ENCODE measurements around the gene SMIM20.

The SMIM20 gene

DNA sequence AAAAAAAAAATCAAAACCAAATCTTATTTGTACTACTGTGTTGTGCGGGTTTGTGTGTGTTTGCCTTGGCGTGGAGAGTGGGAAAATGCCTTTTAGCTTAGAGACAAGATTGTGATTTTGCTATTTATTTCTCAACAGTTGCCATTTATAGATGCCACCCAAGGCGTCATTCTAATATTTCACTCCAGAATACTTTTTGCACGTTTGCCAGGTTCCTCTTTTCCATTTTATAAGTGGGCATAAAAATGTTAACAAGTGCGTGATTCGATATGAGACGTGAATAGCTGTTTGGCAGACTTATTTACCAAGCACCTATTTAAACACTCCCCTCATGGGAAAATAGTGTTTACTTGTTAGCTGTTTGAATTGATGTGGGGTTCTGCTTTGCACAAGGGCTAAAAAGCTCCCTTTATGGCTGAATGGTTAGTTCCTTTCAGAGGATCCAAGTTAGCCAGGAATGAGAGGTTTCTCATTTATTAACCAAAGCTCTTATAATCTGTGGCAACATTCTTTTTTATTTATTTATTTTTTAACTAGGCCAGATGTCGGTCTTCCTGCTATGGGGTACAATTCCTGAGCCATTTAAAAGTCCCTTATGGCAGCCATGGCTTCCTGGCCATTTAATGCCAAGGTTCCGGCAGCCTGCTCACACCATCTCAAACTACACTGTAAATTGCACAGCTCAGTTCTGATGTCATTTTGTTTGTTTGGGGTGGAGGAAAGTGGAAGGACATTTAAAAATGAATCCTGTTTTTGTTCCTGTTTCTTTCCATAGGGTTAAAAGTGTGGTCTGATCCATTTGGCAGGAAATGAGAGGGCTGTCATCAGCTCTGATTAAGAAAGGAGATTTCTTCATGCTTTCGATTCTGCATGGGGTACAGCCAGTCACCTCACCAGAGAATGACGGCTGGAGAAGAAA is 14.6 kb downstream of the SMIM20 start:
- no peak for FAIRE-seq

DNA sequence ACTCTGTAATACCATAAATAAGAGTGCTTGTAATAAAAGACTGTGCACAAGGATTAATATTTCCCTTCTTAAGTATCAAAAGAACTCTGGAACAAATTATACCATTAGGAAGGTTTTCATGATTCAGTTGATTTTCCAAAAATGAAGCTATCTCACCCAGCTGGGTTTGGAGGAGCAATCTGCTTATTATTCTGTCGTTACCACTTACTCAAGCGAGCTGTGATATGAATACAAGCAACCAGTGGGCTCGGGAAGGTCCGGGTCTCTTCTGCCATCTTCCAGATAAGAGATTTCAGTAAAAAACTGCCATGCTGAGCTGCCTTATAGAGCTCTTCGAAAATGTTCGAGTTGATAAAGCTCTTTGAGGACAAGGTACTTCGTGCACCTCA is 15.3 kb downstream of the SMIM20 start:
- FAIRE-seq = no peak

DNA sequence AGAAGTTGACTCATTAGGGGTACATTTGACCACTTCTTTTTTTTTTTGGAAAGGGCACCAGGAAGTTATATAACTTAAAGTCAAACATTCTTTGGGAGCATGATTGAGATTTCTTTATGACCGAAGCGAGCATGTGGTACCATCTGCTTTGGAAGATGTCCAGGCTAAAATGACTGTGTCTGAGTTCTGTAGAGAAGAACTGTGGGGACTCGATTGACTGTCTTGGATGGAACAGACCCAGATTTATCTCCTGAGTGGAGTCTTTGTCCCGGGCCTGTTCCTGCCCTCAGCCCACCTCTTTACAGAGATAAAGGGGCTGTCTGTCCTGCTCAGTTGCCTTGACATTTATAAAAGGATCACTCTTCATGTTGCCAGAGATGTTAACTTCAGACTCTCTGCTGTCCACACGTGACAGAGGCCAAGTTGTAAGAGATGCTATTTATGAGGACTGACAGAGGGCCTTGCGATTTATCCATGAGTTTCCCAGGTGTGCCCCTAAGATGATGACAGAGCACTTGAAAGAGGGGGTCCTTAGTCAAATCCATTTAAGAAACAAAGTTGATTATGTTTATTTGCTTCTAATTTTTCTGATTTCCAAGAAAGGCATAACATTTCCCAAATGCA is 16.8 kb downstream of the SMIM20 start:
- FAIRE-seq = no peak

DNA sequence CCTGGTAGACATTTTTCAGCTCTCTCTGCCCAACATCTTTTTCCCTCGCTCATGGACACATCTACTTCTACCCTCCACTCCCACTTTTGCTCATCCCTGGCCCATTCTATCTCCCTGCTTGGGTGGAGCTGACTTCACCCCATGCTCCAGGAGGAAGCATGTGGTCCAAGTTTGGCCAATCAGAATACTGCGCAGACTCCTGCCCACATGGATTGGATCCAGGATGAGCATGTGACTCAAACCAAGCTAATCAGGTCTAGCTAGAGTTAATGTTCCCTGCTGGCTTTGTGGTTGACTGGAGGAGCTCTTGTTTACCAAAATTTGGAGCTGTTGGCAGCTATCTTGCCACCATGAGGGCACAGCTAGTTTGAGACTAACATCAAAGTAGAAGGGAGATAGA is 22.7 kb downstream of the SMIM20 start:
- no peak for FAIRE-seq

DNA sequence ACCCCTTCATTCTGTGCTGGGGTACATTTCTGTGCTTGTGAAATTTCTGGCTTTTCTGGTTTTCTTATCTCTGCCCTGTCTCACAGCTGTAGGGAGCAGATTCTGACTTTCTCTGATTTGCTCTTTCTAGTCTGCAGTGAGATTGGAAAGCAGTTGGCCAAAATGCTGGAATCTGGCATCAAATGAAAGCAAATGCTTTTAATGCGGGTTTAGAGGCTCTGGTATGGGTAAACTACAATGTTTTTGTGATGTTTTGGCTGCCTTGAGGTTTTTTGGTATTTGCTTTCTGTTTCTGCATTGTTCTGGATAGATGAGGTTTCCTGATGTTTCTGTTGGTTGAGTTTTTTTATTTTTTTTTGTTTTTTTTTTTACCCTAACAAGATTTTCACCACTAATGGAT is 23.8 kb downstream of the SMIM20 start:
- no peak for FAIRE-seq

DNA sequence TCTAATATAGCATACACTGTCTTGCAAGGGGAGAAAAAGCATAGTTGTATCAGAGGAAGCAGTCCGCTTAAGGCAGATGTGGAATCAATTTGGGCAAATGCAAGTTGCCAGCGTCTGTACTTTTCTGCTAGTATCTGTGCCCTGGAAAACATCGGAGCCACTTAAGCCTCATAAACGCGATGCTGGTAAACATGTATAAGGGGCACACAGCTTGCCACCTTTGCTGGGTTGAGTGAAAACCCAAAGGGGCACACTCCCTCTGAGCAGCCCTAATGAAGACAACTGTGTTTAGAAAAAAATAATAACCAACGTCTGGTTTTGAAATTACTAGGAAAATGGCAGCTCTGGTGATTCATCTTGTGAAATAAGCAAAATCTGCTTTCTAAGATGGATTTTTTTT is 24.3 kb downstream of the SMIM20 start:
- no peak for FAIRE-seq

DNA sequence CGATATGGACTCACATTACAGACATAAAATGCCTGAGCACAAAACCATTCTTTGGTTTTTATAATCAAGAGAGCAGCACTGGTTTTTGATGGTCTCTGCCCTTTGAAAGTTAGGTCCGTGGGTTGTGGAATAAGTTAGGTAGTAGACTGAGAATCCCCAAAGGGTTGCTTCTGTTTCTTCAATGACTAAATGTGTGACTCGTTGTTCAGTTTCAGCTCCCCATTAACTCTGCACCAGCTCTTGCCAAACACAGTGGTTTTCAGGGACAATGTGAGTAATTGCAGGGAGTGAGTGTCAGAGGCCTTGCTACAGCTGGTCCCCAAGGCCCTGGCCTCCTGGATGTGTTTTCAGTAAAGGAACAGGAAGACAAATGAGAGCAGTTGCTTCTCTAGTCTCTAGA is 24.8 kb downstream of the SMIM20 start:
- no peak for FAIRE-seq

DNA sequence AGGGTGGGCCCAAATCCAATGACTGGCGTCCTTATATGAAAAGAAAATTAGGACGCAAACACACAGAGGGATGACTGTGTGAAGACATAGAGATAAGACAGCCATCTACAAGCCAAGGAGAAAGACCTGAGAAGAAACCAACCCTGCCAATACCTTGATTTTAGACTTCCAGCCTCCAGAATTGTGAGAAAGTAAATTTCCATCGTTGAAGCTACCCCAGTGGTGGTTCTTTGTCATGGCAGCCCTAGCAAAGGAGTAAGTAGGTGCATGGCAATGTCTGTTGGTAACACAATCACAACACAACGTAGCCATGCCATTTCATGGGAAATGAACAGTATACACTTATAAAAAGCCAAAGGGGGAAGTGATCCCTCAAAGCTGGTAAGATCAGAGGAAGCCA is 25.3 kb downstream of the SMIM20 start:
- no peak for FAIRE-seq

DNA sequence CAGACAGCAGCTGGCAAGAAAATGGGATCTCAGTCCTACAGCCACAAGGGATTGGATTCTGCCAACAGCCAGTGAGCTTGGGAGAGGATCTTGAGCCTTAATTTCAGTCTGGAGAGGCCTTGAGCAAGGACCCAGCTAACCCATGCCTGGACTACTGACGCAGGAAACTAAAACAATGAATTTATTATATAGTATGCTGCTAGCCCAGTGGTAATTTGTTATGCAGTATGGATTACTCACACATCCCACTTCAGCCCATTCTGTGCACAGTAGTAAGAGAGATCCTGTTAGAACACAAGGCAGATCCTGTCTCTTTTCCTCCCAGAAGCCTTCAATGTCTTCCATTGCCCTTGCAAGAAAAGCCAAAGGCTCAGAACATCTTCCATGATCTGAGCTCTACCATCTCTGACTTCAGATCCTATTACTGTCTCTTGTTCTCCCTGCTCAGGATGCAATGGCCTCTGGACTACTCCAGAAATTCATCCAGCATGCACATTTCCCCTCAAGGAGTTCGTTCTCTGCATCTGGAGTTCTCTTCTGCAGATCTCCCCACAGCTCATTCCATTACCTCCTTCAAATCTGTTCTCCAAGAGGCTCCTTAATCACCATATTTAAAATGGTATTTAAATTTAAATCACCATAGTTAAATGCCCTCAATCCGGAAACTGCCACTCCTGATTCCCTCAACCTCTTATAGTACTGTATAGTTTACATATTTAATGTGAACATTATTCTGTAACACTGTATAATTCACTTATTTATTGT is 27.6 kb downstream of the SMIM20 start:
- no peak for FAIRE-seq

DNA sequence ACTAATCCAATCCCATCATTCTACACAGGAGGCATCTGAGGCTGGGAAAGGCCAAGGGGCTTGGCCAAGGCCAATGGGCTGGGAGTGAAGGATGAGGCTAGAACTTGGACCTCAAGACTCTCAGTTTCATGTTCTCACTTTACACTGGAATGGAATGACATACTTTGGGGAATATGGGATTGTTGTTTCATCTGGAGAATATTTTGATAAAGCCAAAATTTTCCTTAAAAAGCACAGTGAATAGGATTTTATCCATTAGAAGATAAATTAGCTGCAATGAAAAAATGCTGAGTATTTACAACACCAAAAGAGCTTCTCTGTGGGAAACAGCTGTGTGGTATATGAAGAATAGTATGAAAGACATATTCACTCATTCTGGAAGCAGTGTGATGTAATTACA is 29.3 kb downstream of the SMIM20 start:
- no peak for FAIRE-seq

DNA sequence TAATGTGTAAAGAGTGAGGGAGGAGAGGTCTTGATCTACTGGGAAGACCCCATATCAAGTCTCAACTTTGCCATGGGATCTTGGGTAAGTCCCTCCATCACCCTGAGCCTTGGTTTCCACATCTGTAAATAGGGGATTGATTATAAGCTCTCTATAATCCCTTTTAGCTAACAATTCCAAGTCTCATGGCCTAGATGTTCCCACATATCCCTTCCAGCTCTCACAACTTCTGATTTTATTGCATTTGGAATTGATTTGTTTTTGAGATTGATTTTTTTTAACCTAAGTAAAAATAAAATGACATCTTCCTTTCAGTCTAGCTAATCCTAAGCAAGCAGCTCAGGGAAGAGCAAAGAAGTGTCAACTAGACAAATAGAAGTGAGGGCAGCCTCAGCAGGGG is 29.8 kb downstream of the SMIM20 start:
- no peak for FAIRE-seq

DNA sequence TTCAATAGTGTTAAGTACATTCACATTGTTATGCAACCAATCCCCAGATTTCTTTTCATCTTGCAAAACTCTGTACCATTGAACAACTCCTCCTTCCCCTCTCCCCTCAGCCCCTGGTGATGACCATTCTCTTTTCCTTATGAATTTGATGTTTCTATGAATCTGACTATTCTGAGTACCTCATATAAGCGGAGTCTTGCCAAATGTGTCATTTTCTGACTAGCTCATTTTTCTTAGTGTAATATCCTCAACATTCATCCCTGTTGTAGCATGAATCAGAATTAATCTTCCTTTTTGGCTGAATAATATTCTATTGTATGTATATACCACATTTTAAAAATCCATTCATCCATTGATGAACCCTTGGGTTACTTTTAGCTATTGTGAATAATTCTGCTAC is 34.0 kb downstream of the SMIM20 start:
- FAIRE-seq = no peak

DNA sequence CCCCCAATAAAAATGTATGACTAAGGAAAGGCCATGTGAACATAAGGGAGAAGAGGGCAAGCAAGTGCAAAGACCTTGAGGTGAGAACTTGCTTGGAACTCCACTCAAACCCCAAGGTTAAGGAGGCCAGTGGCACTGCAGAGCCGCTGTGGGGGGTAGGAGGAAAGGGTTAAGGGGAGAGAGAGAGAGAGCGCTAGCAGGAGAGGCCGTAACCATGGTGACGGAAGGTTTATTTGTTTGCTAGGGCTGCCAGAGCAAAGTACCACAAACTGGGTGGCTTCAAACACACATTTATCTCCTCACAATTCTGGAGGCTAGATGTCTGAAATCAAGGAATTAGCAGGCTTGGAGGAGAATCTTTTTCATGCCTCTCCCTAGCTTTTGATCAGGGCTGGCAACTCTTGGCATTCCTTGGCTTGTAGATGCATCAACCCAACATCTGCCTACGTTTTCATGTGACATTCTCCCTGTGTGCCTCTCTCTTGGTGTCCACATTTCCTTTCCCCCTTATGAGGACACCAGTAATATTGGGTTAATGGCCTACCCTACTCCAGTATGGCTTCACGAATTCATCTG is 35.2 kb downstream of the SMIM20 start:
- no peak for FAIRE-seq

DNA sequence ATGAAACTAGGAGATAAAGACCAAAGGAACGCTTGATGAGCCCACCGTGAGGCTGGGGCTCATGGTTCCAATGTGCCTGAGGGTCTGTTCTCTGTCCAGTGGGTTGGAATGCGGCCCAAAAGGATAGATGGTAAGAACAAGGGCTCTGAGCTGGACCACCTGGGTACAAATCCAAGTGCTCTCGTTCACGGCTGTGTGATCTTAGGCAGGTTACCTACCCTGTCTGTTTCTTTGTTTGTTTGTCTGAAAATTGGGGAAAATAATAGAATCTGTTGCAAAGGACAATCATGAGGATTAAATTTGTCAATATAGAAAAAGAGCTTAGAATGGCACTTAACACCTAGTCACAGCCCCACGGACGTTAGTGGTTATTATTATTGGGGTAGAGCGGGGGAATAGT is 36.0 kb downstream of the SMIM20 start:
- no peak for FAIRE-seq

DNA sequence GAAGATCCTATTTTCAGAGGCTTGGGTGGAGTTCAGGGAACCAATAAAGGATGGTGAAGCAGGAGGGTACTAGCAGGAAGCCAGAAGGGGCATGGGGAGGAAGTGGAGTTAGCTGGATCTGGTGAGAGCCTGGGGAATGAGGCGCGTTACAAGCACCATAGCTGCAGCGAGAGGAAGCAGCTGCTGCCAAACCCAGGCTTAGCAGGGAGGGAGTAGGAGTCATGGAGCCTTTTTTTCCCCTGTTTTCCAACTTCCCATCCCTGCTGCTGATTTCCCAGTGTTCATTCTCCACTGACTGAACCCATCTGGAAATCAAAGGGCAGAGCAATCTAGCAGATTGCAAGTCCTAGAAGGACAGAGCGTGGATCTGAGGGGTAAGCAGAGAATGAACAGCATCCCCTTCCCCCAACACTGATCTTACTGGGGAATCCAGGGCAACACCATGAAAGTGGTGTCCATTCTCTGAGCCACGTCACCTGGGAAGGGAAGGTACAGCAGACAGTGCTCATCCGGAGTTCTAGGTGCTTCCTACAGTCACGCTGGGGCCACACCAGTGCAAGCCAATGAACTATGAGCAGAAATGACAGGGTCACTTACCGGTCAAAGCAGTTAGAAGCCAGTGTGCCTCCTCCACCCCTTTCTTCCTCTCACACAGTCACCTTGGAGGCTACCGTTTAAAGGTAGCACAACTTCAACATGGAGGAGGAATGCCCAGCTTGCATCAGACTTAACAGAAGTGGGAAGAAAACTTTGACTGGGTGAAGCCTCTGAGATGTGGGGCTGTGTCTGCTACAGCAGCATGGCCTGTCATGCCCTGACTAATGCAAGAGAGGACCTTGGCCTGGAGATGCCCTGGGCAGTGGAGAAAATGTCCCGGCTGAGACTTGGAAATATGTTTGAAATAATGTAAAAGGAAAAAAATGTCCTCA is 36.7 kb downstream of the SMIM20 start:
- no peak for FAIRE-seq

DNA sequence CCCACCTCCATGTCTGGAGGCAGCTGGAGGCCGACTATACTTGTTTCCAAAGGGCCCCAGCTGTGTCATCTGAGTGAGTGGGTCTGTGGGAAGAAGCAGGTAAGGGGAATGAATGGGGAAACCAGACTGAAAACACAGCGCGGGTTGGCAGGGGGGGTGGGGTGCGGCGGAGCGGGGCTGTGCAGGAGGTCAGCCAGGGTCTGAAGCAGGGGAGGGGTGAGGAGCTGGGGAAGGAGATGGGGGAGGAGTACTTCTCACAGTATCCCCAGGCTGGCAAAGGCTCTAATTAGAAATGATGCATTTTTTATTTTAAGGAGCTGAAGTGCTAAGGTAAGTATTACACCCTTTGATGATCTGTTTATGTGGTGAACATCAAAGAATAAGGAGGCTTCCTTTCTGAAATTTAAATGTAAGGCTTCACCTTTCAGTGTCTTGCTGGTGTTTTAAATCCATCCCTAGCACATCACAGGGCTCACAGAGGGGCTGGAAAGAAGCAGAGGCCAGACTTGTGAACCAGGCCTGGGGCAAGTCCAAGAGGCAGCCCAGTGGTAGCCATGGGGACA is 37.5 kb downstream of the SMIM20 start:
- FAIRE-seq = no peak

DNA sequence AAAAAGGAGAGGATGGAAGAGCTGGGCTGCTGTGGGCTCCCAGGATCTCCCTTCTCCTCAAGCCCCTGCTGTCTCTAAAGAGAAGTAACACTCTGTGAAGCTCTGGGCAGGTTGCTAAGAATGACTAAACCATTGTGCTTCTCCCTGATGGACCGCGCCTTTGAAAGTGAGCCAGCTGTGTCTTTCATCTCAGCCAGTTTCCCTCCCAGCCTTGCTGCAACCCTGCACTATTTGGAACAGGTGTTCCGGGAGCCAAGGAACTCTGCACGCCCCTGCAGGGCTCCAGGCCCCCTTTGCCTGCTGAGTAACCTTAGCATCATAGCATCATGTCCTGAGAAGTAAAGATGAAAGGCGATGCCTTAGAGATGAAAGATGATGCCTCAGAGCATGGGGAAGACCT is 39.7 kb downstream of the SMIM20 start:
- no peak for FAIRE-seq

DNA sequence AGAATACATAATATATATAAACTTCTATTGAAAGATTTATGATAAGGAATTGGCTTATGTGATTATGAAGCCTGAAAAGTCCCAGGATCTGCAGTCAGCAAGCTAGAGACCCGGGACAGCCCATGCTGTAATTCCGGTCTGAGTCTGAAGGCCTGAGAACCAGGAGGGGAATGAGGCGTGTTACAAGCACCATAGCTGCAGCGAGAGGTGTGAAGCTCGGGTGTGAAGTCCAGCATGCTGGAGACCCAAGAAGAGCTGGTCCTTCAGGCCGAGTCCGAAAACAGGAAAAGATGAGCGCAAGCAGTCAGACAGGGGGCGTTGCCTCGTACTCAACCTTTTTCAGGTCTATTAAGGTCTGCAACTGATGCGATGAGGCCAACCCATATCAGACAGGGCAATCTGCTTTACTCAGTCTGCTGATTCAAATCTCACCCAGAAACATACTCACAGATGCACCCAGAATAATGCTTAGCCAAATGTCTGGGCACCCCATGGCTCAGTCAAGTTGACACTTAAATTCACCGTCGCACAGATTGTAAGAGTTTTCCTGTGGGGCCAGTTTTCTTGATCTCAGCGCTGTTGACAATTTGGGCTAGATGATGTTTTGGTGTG is 40.4 kb downstream of the SMIM20 start:
- FAIRE-seq = no peak

DNA sequence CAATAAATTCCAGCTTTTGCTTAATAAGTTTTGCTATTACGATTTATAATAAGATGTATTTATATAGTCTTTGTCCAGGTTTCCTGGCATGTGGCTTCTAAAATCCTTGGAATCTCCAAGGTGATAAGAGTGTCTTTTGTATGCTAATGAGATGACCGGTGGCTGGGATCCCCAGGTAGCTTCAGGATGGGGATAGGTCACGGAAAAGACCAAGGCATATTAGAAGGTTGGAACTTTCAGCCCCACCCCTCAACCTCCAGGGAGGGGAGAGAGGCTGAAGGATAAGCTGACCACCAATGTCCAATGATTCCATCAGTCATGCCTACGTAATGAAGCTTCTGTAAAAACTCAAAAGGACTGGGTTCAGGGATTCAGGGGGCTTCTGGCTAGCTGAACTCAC is 41.7 kb downstream of the SMIM20 start:
- no peak for FAIRE-seq

DNA sequence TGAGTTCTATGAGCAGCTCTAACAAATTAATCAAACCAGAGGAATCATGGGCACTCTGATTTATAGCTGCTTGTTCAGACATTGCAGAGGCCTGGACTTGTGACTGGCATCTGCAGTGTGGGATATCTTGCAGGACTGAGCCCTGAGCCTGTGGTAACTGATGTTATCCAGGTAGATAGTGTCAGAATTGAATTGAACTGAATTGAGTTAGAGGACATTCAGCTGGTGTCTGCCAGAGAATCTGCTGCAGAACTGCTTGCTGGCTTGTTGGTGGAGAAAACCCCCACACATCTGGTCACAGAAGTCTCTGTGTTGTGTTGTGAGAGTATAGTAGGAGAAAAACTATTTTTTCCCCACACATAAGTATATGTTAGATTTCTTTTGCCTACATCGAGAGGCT is 42.2 kb downstream of the SMIM20 start:
- no peak for FAIRE-seq

DNA sequence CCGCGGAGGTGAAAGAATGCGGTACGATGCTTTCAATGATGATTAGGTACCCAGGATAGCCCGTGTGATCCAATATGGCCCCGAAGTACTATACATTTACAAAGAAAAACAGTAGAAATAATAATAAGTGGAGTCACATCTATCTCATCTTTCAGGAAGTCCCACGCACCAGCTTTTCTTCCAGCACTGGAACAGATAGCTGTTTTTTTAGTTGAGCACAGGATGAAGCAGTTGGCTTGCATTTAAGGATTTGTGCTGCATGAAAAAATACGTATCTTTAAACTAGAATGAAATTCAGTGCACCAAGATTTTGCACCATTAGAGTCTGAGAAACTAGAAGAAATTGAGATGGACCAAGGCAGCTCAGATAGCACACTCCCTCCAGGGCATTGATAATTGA is 44.1 kb downstream of the SMIM20 start:
- no peak for FAIRE-seq

DNA sequence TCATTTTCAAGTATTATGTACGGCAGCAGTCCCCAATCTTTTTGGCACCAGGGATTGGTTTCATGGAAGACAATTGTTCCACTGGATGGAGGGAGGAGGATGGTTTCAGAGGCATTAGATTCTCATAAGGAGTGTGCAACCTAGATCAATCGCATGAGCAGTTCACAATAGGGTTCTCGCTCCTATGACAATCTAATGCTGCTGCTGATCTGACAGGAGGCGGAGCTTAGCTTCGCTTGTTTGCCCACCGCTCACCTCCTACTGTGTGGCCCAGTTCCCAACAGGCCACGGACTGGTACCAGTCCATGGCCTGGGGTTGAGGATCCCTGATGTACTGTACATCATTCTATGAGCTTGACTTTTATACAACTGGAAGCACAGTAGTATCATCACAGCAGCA is 48.4 kb downstream of the SMIM20 start:
- no peak for FAIRE-seq

Data from TTC549 (cell line).